Stomach (tissue), 9 donors: ENCODE results near the gene MICAL3. TPM values are rescaled to one million over a fixed set of nuclear protein-coding genes. Genes with fewer than 3 reads are reported as not detected.

Experiments used
- DNase-seq, 2 donors: peaks; one replicate each; pipeline versions ENCODE4 v3.0.0 to v3.0.0-alpha.2; 2013 to 2019
- H3K27ac ChIP-seq, 5 donors: fragments of 200-600 bp in 4 of 5; sonication (generic) in 4 of 5; one replicate each; pipeline ENCODE4 v1.5.1; 2013 to 2019; ENCODE audit warnings: mild to moderate bottlenecking in 1 of 5, moderate library complexity in 1 of 5
- H3K27me3 ChIP-seq, 3 donors: fragments of 200-600 bp; sonication (generic); one replicate each; pipeline ENCODE4 v1.5.1; 2017 to 2019; ENCODE audit warnings: mixed run types in 1 of 3
- H3K36me3 ChIP-seq, 4 donors: fragments of 200-600 bp; sonication (generic); 1 replicate in 3 of 4; 2 replicates in 1 of 4; pipeline ENCODE4 v1.5.1; 2016 to 2019
- H3K4me1 ChIP-seq, 4 donors: fragments of 200-600 bp; sonication (generic); one replicate each; pipeline ENCODE4 v1.5.1; 2016 to 2019
- H3K4me3 ChIP-seq, 4 donors: fragments of 200-600 bp; sonication (generic) in 3 of 4; one replicate each; pipeline ENCODE4 v1.5.1; 2016 to 2019; ENCODE audit warnings: mild to moderate bottlenecking in 1 of 4
- H3K9me3 ChIP-seq, 4 donors: fragments of 200-600 bp; sonication (generic); one replicate each; pipeline ENCODE4 v1.5.1; 2016 to 2019
- CTCF ChIP-seq, 7 experiments: fragments of 450-650 bp in 4 of 7; fragments of 200-600 bp in 3 of 7; sonication (generic) in 3 of 7; IDR thresholded peaks; one replicate each; pipeline ENCODE4 v1.5.1; 2016 to 2019; ENCODE audit warnings: antibody characterized with exemption in 7 of 7, control low read depth in 2 of 7, mild to moderate bottlenecking in 1 of 7
- EP300 ChIP-seq: sonication (generic); formaldehyde crosslinking; IDR thresholded peaks from one replicate; pipeline ENCODE4 v1.6.1; 2017; ENCODE audit warnings: antibody characterized with exemption
- POLR2A ChIP-seq, 4 donors: fragments of 450-650 bp; IDR thresholded peaks; one replicate each; pipeline ENCODE4 v1.6.1; 2016; ENCODE audit warnings: antibody characterized with exemption in 4 of 4, control low read depth in 2 of 4, mild to moderate bottlenecking in 1 of 4, moderate library complexity in 1 of 4
- POLR2AphosphoS5 ChIP-seq, 3 donors: sonication (generic); formaldehyde crosslinking; IDR thresholded peaks; one replicate each; pipeline ENCODE4 v1.6.1; 2016; ENCODE audit warnings: antibody characterized with exemption in 3 of 3
- WGBS, 5 donors: extraction: QIAGEN DNeasy Blood & Tissue Kit in 3 of 5; methylation state at CpG; one replicate each; pipeline versions ENCODE4 v1.1.5 to v1.1.7; 2013 to 2018; 5-methylcytosine and 5-hydroxymethylcytosine counted together
- intact Hi-C: fragments of 100-400 bp; cut with DNase I; formaldehyde crosslinking; loops from one replicate; pipeline ENCODE4 v1.15.1; 2023; ENCODE audit warnings: low total_unique reads
- polyA plus RNA-seq, 3 donors: library from polyadenylated mRNA; stranded (reverse); fragments of 200-250 nt; gene quantifications; one replicate each; pipeline ENCODE4 v1.2.3, GENCODE V29; 2013
- total RNA-seq, 5 donors: library from RNA; depleted of rRNA; stranded (reverse); fragments of >200 nt; gene quantifications; one replicate each; pipeline versions ENCODE4 v1.1.0 to v1.2.3, GENCODE V29; 2014 to 2016
- donor health status: healthy with polysubstance abuse.
- donor health status: Bipolar disorder and iron deficiency.
- donor health status: healthy.

The MICAL3 gene
- total and polyA plus RNA-seq, 8 donors: 3.5 to 130 (median 24.0) TPM

GRCh38 chr22:17919276-17920144 is 104.9 kb downstream of the MICAL3 start:
- Histone ChIP-seq H3K27ac (peak overlapping the region in 3 of 5 donors; percentile 30 to 52 (median 46)), H3K9me3 (no peaks in the 10 kb centered on the region), H3K36me3 (no peaks in the 10 kb centered on the region), H3K4me3 (peak overlapping the region in 3 of 4 donors; percentile 8 to 17 (median 12)), H3K4me1 (peaks cover 33 to 65% (median 50%) of the 10 kb centered on the region in 4 donors), H3K27me3 (no peaks in the 10 kb centered on the region)
- DNase-seq: no peak
- WGBS, 5 donors: 60 to 70% (median 62%) methylated on average over 11 of the region's 11 CpGs
- TF ChIP-seq EP300: no peak
- no peak for TF ChIP-seq POLR2A (IDR thresholded peaks at IDR 0.05)
- TF ChIP-seq CTCF (IDR thresholded peaks at IDR 0.05): no peak
- no peak for TF ChIP-seq POLR2AphosphoS5 (IDR thresholded peaks at IDR 0.05)
- intact Hi-C loops: loop anchor here (10.0 kb wide), 1 partner anchor 95 kb away; no protein-coding TSS in a partner anchor

GRCh38 chr22:17918840-17919239 is 105.5 kb downstream of the MICAL3 start:
- DNase-seq: no peak
- no peaks in the 10 kb centered on the region for H3K9me3 ChIP-seq
- 85 to 90% (median 86%) methylated on average over 5 of the region's 5 CpGs for WGBS, 5 donors
- H3K4me3 ChIP-seq: no peak overlapping the region
- H3K4me1 ChIP-seq: peaks cover 27 to 65% (median 47%) of the 10 kb centered on the region in 4 donors
- intact Hi-C loops: no loop called here
- H3K27me3 ChIP-seq: no peaks in the 10 kb centered on the region
- TF ChIP-seq POLR2A (IDR thresholded peaks at IDR 0.05) (no peak), POLR2AphosphoS5 (IDR thresholded peaks at IDR 0.05) (no peak), CTCF (IDR thresholded peaks at IDR 0.05) (no peak), EP300 (no peak)
- H3K36me3 ChIP-seq: no peaks in the 10 kb centered on the region
- H3K27ac ChIP-seq: no peak overlapping the region

- peak in 1 of 2 donors; percentile 72 for DNase-seq
- no peak overlapping the region for H3K4me3 ChIP-seq
- no peaks in the 10 kb centered on the region for H3K9me3 ChIP-seq
- H3K36me3 ChIP-seq: no peaks in the 10 kb centered on the region
- intact Hi-C loops: no loop called here
- H3K27me3 ChIP-seq: no peaks in the 10 kb centered on the region
- WGBS, 5 donors: 51 to 74% (median 71%) methylated on average over 3 to 6 of the region's 6 CpGs
- H3K27ac ChIP-seq: no peak overlapping the region
- H3K4me1 ChIP-seq: peaks cover 14 to 63% (median 38%) of the 10 kb centered on the region in 4 donors
- TF ChIP-seq EP300: no peak
- TF ChIP-seq POLR2AphosphoS5 (IDR thresholded peaks at IDR 0.05): no peak
- no peak for TF ChIP-seq CTCF (IDR thresholded peaks at IDR 0.05)
- TF ChIP-seq POLR2A (IDR thresholded peaks at IDR 0.05): no peak
These were observed 106.8 kb downstream of the MICAL3 start for GRCh38 chr22:17917490-17917983.

GRCh38 chr22:17916226-17916889 is 108.0 kb downstream of the MICAL3 start:
- peaks cover 13 to 52% (median 28%) of the 10 kb centered on the region in 4 donors for H3K4me1 ChIP-seq
- H3K36me3 ChIP-seq: no peaks in the 10 kb centered on the region
- DNase-seq: no peak
- WGBS, 5 donors: 76 to 85% (median 79%) methylated on average over 13 of the region's 13 CpGs
- H3K27me3 ChIP-seq: no peaks in the 10 kb centered on the region
- no peak for TF ChIP-seq CTCF (IDR thresholded peaks at IDR 0.05)
- TF ChIP-seq POLR2A (IDR thresholded peaks at IDR 0.05): no peak
- TF ChIP-seq POLR2AphosphoS5 (IDR thresholded peaks at IDR 0.05): no peak
- no peak for TF ChIP-seq EP300
- intact Hi-C loops: no loop called here
- H3K4me3 ChIP-seq: no peak overlapping the region
- no peaks in the 10 kb centered on the region for H3K9me3 ChIP-seq
- no peak overlapping the region for H3K27ac ChIP-seq
